HFF-Myc (cell line): ENCODE measurements around the gene SLC39A1.

ENCODE experiments used
- DNase-seq: peaks from one replicate; pipeline ENCODE4 v3.0.0-alpha.2; 2011; ENCODE audit warnings: low read depth; ENCODE audit errors: extremely low read depth
- H3K4me3 ChIP-seq: replicated peaks from 2 replicates; pipeline ENCODE4 v1.5.1; 2011; ENCODE audit warnings: low read depth, mild to moderate bottlenecking, control low read depth, low read length
- CTCF ChIP-seq: IDR thresholded peaks from 2 replicates; pipeline ENCODE4 v1.5.1; 2012; ENCODE audit warnings: mild to moderate bottlenecking, low read depth, low read length, control low read depth; ENCODE audit errors: missing control alignments

The SLC39A1 gene

GRCh38 chr1:153973071-153973470, 9.7 kb upstream of the SLC39A1 start:
- no peak overlapping the region for H3K4me3 ChIP-seq
- no peak for DNase-seq
- TF ChIP-seq CTCF: no peak

DNA sequence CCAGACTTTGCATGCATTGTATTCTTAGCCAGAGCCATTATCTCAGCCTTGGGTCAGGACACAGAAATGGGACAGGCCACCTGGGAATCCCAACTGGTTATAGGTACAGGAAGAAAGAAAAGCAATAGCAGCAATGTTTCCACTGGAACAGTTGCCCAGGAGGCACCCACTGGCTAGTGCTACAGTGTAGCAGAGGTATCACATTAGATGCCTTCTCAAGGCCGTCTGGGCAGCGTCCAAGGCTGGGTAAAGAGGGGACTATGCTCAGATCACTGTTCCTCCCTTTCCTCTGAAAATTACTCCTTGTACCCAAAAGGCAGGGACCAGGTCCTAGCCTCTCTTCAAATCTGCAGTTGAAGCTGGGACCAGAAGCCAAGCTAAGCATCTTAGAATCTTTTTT, 7.0 kb upstream of the SLC39A1 start:
- no peak for DNase-seq
- no peak for TF ChIP-seq CTCF
- H3K4me3 ChIP-seq: no peak overlapping the region

- no peak for TF ChIP-seq CTCF
- H3K4me3 ChIP-seq: peak overlapping the region; percentile 68
- DNase-seq: no peak
Observed at GRCh38 chr1:153968972-153969371, 5.6 kb upstream of the SLC39A1 start.

DNA sequence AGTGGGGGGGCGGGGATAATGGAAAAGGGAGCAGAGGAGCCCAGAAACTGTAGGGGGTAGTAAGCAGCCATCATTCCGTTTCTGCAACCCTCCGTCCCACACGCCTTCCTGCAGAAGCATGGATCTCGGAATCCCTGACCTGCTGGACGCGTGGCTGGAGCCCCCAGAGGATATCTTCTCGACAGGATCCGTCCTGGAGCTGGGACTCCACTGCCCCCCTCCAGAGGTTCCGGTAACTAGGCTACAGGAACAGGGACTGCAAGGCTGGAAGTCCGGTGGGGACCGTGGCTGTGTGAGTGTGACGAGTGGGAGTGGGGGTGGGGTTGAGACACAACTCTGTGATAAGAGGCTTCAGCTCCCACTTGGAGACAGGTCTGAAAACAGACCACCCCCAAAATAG, 5.1 kb upstream of the SLC39A1 start:
- TF ChIP-seq CTCF: no peak
- no peak for DNase-seq
- peak overlapping the region; percentile 68 for H3K4me3 ChIP-seq

DNA sequence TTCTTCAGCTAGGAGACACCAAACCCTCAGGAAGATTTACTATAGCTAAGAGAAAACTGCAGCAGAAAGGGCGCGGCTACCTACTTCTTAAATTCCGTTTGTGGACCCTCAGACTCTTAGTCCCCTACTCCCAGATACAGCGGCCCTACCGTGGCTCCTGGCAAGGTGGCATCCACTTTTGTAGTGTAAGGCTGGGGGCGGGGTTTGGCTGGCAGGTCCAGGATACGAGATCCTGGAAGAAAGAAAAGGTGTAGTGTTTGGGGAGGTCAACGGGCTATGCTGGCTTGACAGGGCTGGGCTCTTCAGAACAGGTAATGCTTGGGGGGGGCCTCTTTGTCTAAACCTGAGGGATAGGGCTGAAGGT, 4.6 kb upstream of the SLC39A1 start:
- peak overlapping the region; percentile 68 for H3K4me3 ChIP-seq
- no peak for DNase-seq
- no peak for TF ChIP-seq CTCF

- DNase-seq: peak; percentile 95
- TF ChIP-seq CTCF: peak; percentile 34
- peak within 1 kb of the TSS; percentile 68 for H3K4me3 ChIP-seq
Observed at GRCh38 chr1:153967107-153967999, 4.0 kb upstream of the SLC39A1 start, which contains the start of gene CREB3L4. TSS of gene CREB3L4 (plus strand) at chr1:153967902. CDS start at chr1:153968526, 624 bp downstream.
